ENCODE measurements around the gene ALDH4A1.

Gene ALDH4A1

GRCh38 chr1:18939398-18940302 is 37.3 kb upstream of the ALDH4A1 start:
- DNase-seq (ENCODE audit: extremely low read depth in 1 of 2, low read depth in 1 of 2) = no peak

GRCh38 chr1:18938707-18939070 is 36.3 kb upstream of the ALDH4A1 start:
- DNase-seq (ENCODE audit: extremely low read depth in 1 of 2, low read depth in 1 of 2) = no peak

- no peak for DNase-seq (ENCODE audit: extremely low read depth in 1 of 2, low read depth in 1 of 2)
Measured at GRCh38 chr1:18938008-18938706, 35.8 kb upstream of the ALDH4A1 start.

GRCh38 chr1:18937539-18937938 is 35.2 kb upstream of the ALDH4A1 start:
- no peak for DNase-seq (ENCODE audit: extremely low read depth in 1 of 2, low read depth in 1 of 2)

- no peak for DNase-seq (ENCODE audit: extremely low read depth in 1 of 2, low read depth in 1 of 2)
Measured at GRCh38 chr1:18936814-18937481, 34.6 kb upstream of the ALDH4A1 start.

GRCh38 chr1:18936471-18936813 is 34.1 kb upstream of the ALDH4A1 start:
- DNase-seq (ENCODE audit: extremely low read depth in 1 of 2, low read depth in 1 of 2) = no peak

- no peak for DNase-seq (ENCODE audit: extremely low read depth in 1 of 2, low read depth in 1 of 2)
Measured at GRCh38 chr1:18934205-18935000, 32.0 kb upstream of the ALDH4A1 start.

- no peak for DNase-seq (ENCODE audit: extremely low read depth in 1 of 2, low read depth in 1 of 2)
Measured at GRCh38 chr1:18932879-18933278, 30.5 kb upstream of the ALDH4A1 start.

- DNase-seq (ENCODE audit: extremely low read depth in 1 of 2, low read depth in 1 of 2) = no peak
Measured at GRCh38 chr1:18932387-18932786, 30.0 kb upstream of the ALDH4A1 start.

- no peak for DNase-seq (ENCODE audit: extremely low read depth in 1 of 2, low read depth in 1 of 2)
Measured at GRCh38 chr1:18931730-18932129, 29.4 kb upstream of the ALDH4A1 start.

GRCh38 chr1:18929686-18930085 is 27.3 kb upstream of the ALDH4A1 start:
- no peak for DNase-seq (ENCODE audit: extremely low read depth in 1 of 2, low read depth in 1 of 2)

- DNase-seq (ENCODE audit: extremely low read depth in 1 of 2, low read depth in 1 of 2) = no peak
Measured at GRCh38 chr1:18928985-18929384, 26.6 kb upstream of the ALDH4A1 start.

- no peak for DNase-seq (ENCODE audit: extremely low read depth in 1 of 2, low read depth in 1 of 2)
Measured at GRCh38 chr1:18928406-18928805, 26.1 kb upstream of the ALDH4A1 start.

GRCh38 chr1:18927654-18928272 is 25.4 kb upstream of the ALDH4A1 start:
- DNase-seq (ENCODE audit: extremely low read depth in 1 of 2, low read depth in 1 of 2) = no peak

GRCh38 chr1:18927082-18927653 is 24.8 kb upstream of the ALDH4A1 start:
- DNase-seq (ENCODE audit: extremely low read depth in 1 of 2, low read depth in 1 of 2) = no peak

GRCh38 chr1:18926315-18927081 is 24.1 kb upstream of the ALDH4A1 start:
- DNase-seq (ENCODE audit: extremely low read depth in 1 of 2, low read depth in 1 of 2) = peak; percentile 62 to 66

GRCh38 chr1:18925279-18925678 is 22.9 kb upstream of the ALDH4A1 start:
- no peak for DNase-seq (ENCODE audit: extremely low read depth in 1 of 2, low read depth in 1 of 2)

- DNase-seq (ENCODE audit: extremely low read depth in 1 of 2, low read depth in 1 of 2) = no peak
Measured at GRCh38 chr1:18924221-18924691, 21.9 kb upstream of the ALDH4A1 start.

GRCh38 chr1:18923756-18924211 is 21.4 kb upstream of the ALDH4A1 start:
- no peak for DNase-seq (ENCODE audit: extremely low read depth in 1 of 2, low read depth in 1 of 2)

Measured in activated CD8-positive, alpha-beta memory T cell treated with anti-CD3 and anti-CD28 coated beads for 1 hour (primary cell).